Thoracic aorta (tissue), 2 donors: Measurements from ENCODE around the gene HSF4. TPM values are rescaled to one million over a fixed set of nuclear protein-coding genes. Genes with fewer than 3 reads are reported as not detected.

Source experiments
- ATAC-seq: fragments of 150-250 bp; one replicate; pipeline ENCODE4 v1.8.0; 2017; ENCODE audit warnings: low read depth; ENCODE audit not compliant: insufficient number of reproducible peaks, low FRiP score
- DNase-seq: peaks from one replicate; pipeline ENCODE4 v3.0.0-alpha.2; 2020; ENCODE audit warnings: low spot score
- H3K27ac ChIP-seq, 2 donors: fragments of 200-600 bp; sonication (generic); 1 replicate in 1 of 2; 2 replicates in 1 of 2; pipeline ENCODE4 v1.5.1; 2016; ENCODE audit warnings: mild to moderate bottlenecking in 2 of 2, moderate library complexity in 2 of 2
- H3K27me3 ChIP-seq: fragments of 200-600 bp; sonication (generic); replicated peaks from 2 replicates; pipeline ENCODE4 v1.6.0; 2016; ENCODE audit warnings: mild to moderate bottlenecking; ENCODE audit not compliant: insufficient read depth
- H3K36me3 ChIP-seq: fragments of 200-600 bp; sonication (generic); one replicate; pipeline ENCODE4 v1.5.1; 2016
- H3K4me1 ChIP-seq, 2 donors: fragments of 200-600 bp; sonication (generic); 1 replicate in 1 of 2; 2 replicates in 1 of 2; pipeline versions ENCODE4 v1.5.1 to v1.6.0; 2016; ENCODE audit warnings: low read depth in 2 of 2, mild to moderate bottlenecking in 1 of 2; ENCODE audit not compliant: control insufficient read depth in 1 of 2
- H3K4me3 ChIP-seq: fragments of 200-600 bp; sonication (generic); 2 replicates; pipeline ENCODE4 v1.5.1; 2016; ENCODE audit warnings: mild to moderate bottlenecking
- H3K9me3 ChIP-seq: fragments of 200-600 bp; sonication (generic); 2 replicates; pipeline ENCODE4 v1.5.1; 2016
- total RNA-seq, 2 donors: library from RNA; depleted of rRNA; stranded (reverse); fragments of >200 nt; gene quantifications; one replicate each; pipeline versions ENCODE4 v1.1.0 to v1.2.3, GENCODE V29; 2016
- TF ChIP-seq, protein P1 (sequence below): fragments of 200-600 bp; sonication (generic); IDR thresholded peaks from one replicate; pipeline ENCODE4 v1.5.1; 2019; ENCODE audit warnings: antibody characterized with exemption

Gene HSF4, protein sequence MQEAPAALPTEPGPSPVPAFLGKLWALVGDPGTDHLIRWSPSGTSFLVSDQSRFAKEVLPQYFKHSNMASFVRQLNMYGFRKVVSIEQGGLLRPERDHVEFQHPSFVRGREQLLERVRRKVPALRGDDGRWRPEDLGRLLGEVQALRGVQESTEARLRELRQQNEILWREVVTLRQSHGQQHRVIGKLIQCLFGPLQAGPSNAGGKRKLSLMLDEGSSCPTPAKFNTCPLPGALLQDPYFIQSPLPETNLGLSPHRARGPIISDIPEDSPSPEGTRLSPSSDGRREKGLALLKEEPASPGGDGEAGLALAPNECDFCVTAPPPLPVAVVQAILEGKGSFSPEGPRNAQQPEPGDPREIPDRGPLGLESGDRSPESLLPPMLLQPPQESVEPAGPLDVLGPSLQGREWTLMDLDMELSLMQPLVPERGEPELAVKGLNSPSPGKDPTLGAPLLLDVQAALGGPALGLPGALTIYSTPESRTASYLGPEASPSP
- total RNA-seq = 10 to 100 TPM; 44.1 to 87.5 TPM

DNA sequence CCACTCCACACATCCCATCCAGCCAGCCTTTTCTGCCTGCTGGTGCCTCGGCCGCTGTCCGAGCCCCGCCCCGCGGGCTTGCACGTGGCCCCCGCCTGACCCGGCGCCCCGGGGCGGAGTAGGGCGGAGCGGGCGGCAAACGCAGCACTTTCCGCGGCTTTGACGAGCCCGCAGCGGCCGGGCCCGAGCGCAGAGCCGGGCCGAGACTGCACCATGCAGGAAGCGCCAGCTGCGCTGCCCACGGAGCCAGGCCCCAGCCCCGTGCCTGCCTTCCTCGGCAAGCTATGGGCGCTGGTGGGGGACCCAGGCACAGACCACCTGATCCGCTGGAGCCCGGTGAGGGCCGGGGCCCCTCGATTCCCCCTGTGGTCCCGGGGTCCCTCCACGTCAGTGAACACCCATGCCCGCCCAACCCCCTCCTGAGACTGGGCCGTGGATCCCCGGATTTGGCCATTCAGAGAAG, at the start of gene HSF4:
Gene HSF4, plus strand, starts transcription at position 147 of the 463 bp plus-strand sequence. Its CDS starts 67 bp downstream, at position 214.
- H3K36me3 ChIP-seq = no peaks in the 10 kb centered on the region
- peaks cover 34 to 57% of the 10 kb centered on the region in 2 donors for H3K4me1 ChIP-seq
- DNase-seq (no peak), ATAC-seq (no peak)
- H3K27me3 ChIP-seq = no peaks in the 10 kb centered on the region
- peak within 1 kb of the TSS; percentile 75 for H3K4me3 ChIP-seq
- H3K27ac ChIP-seq = peak within 1 kb of the TSS; percentile 77
- TF ChIP-seq, protein P1, sequence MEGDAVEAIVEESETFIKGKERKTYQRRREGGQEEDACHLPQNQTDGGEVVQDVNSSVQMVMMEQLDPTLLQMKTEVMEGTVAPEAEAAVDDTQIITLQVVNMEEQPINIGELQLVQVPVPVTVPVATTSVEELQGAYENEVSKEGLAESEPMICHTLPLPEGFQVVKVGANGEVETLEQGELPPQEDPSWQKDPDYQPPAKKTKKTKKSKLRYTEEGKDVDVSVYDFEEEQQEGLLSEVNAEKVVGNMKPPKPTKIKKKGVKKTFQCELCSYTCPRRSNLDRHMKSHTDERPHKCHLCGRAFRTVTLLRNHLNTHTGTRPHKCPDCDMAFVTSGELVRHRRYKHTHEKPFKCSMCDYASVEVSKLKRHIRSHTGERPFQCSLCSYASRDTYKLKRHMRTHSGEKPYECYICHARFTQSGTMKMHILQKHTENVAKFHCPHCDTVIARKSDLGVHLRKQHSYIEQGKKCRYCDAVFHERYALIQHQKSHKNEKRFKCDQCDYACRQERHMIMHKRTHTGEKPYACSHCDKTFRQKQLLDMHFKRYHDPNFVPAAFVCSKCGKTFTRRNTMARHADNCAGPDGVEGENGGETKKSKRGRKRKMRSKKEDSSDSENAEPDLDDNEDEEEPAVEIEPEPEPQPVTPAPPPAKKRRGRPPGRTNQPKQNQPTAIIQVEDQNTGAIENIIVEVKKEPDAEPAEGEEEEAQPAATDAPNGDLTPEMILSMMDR = no peak
- H3K9me3 ChIP-seq = no peaks in the 10 kb centered on the region

DNA sequence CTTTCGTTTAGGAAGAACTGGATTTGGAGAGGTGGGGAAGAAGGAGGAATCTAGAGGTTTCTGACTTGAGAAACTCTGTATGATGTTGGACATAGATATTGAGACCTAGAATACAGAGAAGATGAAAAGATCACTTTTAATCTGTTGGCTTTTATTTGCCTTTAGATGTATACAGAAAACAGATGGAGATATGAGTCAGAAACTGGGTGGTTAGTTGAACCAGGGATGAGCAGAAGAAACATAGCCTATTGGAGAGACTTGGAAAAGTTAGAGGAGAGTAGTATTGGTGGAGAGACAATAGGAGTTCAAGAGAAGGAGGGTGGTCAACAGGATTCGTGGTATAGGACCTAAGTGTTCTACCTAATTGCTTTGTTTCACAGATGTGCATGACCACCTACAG, 49.8 kb upstream of the HSF4 start:
- H3K4me3 ChIP-seq = no peak overlapping the region
- H3K9me3 ChIP-seq = no peaks in the 10 kb centered on the region
- H3K4me1 ChIP-seq = peaks cover 12 to 17% of the 10 kb centered on the region in 2 donors
- no peaks in the 10 kb centered on the region for H3K27me3 ChIP-seq
- DNase-seq (no peak), ATAC-seq (no peak)
- no peaks in the 10 kb centered on the region for H3K36me3 ChIP-seq
- TF ChIP-seq, protein P1 = no peak
- no peak overlapping the region for H3K27ac ChIP-seq

DNA sequence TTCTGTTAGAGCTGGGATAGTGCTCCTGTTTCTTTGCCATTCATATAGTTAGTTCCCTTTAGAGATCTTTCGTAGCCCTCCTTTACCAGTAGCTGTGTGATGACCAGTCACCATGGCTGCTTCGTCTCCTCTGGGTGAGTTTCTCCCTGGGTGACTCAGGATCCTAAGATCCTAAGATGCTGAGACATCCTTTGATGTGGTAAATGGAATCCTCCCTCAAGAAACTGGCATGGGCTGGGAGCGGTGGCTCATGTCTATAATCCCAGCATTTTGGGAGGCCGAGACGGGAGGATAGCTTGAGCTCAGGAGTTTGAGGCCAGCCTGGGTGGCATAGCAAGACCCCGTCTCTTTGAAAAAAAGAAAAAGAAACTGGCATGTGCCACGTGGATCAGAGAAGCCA, 48.9 kb upstream of the HSF4 start:
- no peak overlapping the region for H3K4me3 ChIP-seq
- no peaks in the 10 kb centered on the region for H3K36me3 ChIP-seq
- TF ChIP-seq, protein P1 = no peak
- H3K27ac ChIP-seq = no peak overlapping the region
- ATAC-seq = no peak
- peaks cover 9 to 12% of the 10 kb centered on the region in 2 donors for H3K4me1 ChIP-seq
- no peaks in the 10 kb centered on the region for H3K27me3 ChIP-seq
- no peaks in the 10 kb centered on the region for H3K9me3 ChIP-seq
- no peak for DNase-seq

DNA sequence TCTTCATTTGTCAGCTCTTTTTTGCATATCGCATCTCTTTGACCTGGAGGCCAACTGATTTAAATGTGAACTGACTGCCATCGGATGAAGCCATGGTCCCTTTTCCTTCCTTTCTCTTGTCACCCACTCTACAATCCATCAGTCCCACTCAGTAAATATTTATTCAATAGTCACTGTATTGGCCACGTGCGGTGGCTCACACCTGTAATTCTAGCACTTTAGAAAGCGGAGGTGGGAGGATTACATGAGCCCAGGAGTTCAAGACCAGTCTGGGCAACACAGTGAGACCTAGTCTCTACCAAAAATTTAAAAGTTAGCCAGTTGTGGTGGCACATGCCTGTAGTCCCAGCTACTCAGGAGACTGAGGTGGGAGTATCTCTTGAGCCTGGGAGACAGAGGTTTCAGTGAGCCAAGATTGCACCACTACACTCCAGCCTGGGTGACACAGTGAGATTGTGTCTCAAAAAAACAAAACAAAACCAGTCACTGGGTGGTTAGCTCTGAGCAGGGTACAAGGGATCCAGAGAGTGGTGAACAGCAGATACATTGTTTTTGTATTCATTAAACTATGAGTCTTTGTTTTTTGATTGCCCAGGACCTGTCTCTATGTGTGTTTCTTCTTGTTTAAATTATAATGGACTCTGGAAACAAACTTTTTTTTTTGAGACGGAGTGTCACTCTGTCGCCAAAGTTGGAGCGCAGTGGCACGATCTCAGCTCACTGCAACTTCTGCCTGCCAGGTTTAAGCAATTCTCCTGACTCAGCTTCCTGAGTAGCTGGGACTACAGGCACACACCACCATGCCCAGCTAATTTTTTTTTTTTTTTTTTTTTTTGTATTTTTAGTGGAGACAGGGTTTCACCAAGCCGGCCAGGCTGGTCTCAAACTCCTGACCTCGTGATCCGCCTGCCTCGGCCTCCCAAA, 47.9 kb upstream of the HSF4 start:
- Histone ChIP-seq H3K27ac (no peak overlapping the region), H3K4me1 (peaks cover 0 to 2% of the 10 kb centered on the region in 2 donors), H3K27me3 (no peaks in the 10 kb centered on the region), H3K36me3 (no peaks in the 10 kb centered on the region), H3K4me3 (no peak overlapping the region), H3K9me3 (no peaks in the 10 kb centered on the region)
- TF ChIP-seq, protein P1 = no peak
- DNase-seq (no peak), ATAC-seq (no peak)

DNA sequence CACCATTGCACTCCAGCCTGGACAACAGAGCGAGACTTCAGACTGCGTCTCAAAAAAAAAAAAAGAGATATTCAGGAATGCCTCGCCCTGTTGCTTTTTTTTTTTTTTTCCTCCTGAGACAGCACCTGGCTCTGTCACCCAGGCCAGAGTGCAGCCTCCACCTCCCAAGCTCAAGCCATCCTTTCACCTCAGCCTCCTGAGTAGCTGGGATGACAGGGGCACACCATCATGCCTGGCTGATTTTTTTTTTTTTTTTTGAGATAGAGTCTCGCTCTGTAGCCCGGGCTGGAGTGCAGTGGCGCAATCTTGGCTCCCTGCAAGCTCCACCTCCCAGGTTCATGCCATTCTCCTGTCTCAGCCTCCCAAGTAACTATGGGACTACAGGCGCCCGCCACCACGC, 46.8 kb upstream of the HSF4 start:
- Histone ChIP-seq H3K36me3 (peaks cover 6% of the 10 kb centered on the region), H3K27me3 (no peaks in the 10 kb centered on the region), H3K27ac (no peak overlapping the region), H3K4me3 (no peak overlapping the region), H3K9me3 (no peaks in the 10 kb centered on the region), H3K4me1 (no peaks in the 10 kb centered on the region)
- TF ChIP-seq, protein P1 = no peak
- DNase-seq = no peak
- ATAC-seq = no peak
